Measurements from ENCODE around the gene SIKE1. TPM values are rescaled to one million over a fixed set of nuclear protein-coding genes. Genes with fewer than 3 reads are reported as not detected.

SIKE1 gene
- total RNA-seq, 3 donors from 2014 or later (not counting 1 experiment from before 2014, with no cell fraction given), result 53.3 to 57.5 (median 53.4) TPM

DNA sequence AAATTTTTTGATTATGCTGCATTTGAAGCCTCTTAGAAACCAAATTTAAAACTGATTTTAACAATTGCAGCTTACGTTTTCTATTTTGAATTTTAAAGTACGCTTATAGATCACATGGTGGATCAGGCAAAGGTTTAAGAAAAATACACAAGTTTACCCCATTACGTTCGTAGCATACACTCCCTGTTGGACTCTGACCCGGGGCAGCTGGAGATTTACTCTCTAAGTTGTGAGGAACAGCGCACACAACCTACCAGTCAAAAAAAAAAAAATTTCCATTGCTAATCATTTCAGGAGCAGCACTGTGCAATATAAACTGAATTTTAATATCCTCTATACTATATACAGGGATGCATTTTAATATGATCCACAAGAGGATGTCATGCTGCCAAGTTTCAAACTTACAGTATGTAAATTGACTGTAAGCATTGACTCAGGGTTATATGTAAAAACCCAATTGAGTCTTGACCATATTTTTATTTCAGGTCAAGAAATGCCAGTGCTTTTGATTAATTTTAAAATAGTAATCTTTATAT, 43.1 kb downstream of the SIKE1 start:
- 100% methylated on average over 6 of the region's 6 CpGs for WGBS (ENCODE audit: insufficient coverage)
- Histone ChIP-seq H3K27ac (ENCODE audit: low read length) (no peak overlapping the region), H3K4me1 (ENCODE audit: control insufficient read depth, insufficient read depth, low read length) (no peaks in the 10 kb centered on the region), H3K4me3 (ENCODE audit: low read length) (no peak overlapping the region), H3K27me3 (ENCODE audit: control insufficient read depth, insufficient read depth, low read length) (no peaks in the 10 kb centered on the region), H3K9me3 (ENCODE audit: control insufficient read depth, insufficient read depth, low read length) (no peaks in the 10 kb centered on the region), H3K36me3 (ENCODE audit: control insufficient read depth, insufficient read depth, low read length) (peaks cover 73% of the 10 kb centered on the region)
- DNase-seq, result no peak
- H3K27me3 Mint-ChIP-seq (ENCODE audit: low read depth in 2 of 2), result no peaks in the 10 kb centered on the region
- TF ChIP-seq CTCF (IDR thresholded peaks at IDR 0.05), result no peak
- peak overlapping the region in 1 of 2 donors; percentile 46 for H3K27ac Mint-ChIP-seq
- H3K4me1 Mint-ChIP-seq, result peaks cover 17 to 25% of the 10 kb centered on the region in 2 donors
- ATAC-seq, result no peak
- intact Hi-C loops (cut with micrococcal nuclease), result no loop called here
- H3K4me3 Mint-ChIP-seq, result peak overlapping the region; percentile 50
- no peaks in the 10 kb centered on the region for H3K9me3 Mint-ChIP-seq
- H3K36me3 Mint-ChIP-seq, result peaks cover 49% of the 10 kb centered on the region

GRCh38 chr1:114735479-114735878, 45.0 kb downstream of the SIKE1 start:
- no peak for TF ChIP-seq CTCF (IDR thresholded peaks at IDR 0.05)
- peaks cover 4 to 11% of the 10 kb centered on the region in 2 donors for H3K4me1 Mint-ChIP-seq
- H3K36me3 ChIP-seq (ENCODE audit: control insufficient read depth, insufficient read depth, low read length), result peaks cover 83% of the 10 kb centered on the region
- WGBS (ENCODE audit: insufficient coverage), result no CpG with 5 or more reads among the region's 1 CpG
- peaks cover 55% of the 10 kb centered on the region for H3K36me3 Mint-ChIP-seq
- no peak overlapping the region for H3K27ac ChIP-seq (ENCODE audit: low read length)
- H3K27me3 Mint-ChIP-seq (ENCODE audit: low read depth in 2 of 2), result no peaks in the 10 kb centered on the region
- H3K4me1 ChIP-seq (ENCODE audit: control insufficient read depth, insufficient read depth, low read length), result no peaks in the 10 kb centered on the region
- H3K9me3 ChIP-seq (ENCODE audit: control insufficient read depth, insufficient read depth, low read length), result no peaks in the 10 kb centered on the region
- no peak overlapping the region for H3K4me3 Mint-ChIP-seq
- no peak for DNase-seq
- ATAC-seq, result no peak
- no peak overlapping the region for H3K4me3 ChIP-seq (ENCODE audit: low read length)
- intact Hi-C loops (cut with micrococcal nuclease), result no loop called here
- peak overlapping the region; percentile 7 to 52 for H3K27ac Mint-ChIP-seq
- no peaks in the 10 kb centered on the region for H3K27me3 ChIP-seq (ENCODE audit: control insufficient read depth, insufficient read depth, low read length)
- no peaks in the 10 kb centered on the region for H3K9me3 Mint-ChIP-seq

GRCh38 chr1:114729782-114730181, 50.7 kb downstream of the SIKE1 start:
- Mint-ChIP-seq H3K4me3 (no peak overlapping the region), H3K9me3 (no peaks in the 10 kb centered on the region), H3K36me3 (peaks cover 51% of the 10 kb centered on the region), H3K27me3 (ENCODE audit: low read depth in 2 of 2) (no peaks in the 10 kb centered on the region), H3K4me1 (no peaks in the 10 kb centered on the region), H3K27ac (peak overlapping the region; percentile 41 to 54)
- no peak for TF ChIP-seq CTCF (IDR thresholded peaks at IDR 0.05)
- no peaks in the 10 kb centered on the region for H3K9me3 ChIP-seq (ENCODE audit: control insufficient read depth, insufficient read depth, low read length)
- intact Hi-C loops (cut with micrococcal nuclease), result no loop called here
- no peak overlapping the region for H3K4me3 ChIP-seq (ENCODE audit: low read length)
- H3K27ac ChIP-seq (ENCODE audit: low read length), result no peak overlapping the region
- DNase-seq, result no peak
- H3K4me1 ChIP-seq (ENCODE audit: control insufficient read depth, insufficient read depth, low read length), result no peaks in the 10 kb centered on the region
- peaks cover 95% of the 10 kb centered on the region for H3K36me3 ChIP-seq (ENCODE audit: control insufficient read depth, insufficient read depth, low read length)
- ATAC-seq, result no peak
- H3K27me3 ChIP-seq (ENCODE audit: control insufficient read depth, insufficient read depth, low read length), result no peaks in the 10 kb centered on the region
- no CpG with 5 or more reads among the region's 1 CpG for WGBS (ENCODE audit: insufficient coverage)

GRCh38 chr1:114728553-114728952, 51.9 kb downstream of the SIKE1 start:
- WGBS (ENCODE audit: insufficient coverage), result 100% methylated on average over 1 of the region's 2 CpGs
- no peaks in the 10 kb centered on the region for H3K9me3 ChIP-seq (ENCODE audit: control insufficient read depth, insufficient read depth, low read length)
- Mint-ChIP-seq H3K36me3 (peaks cover 48% of the 10 kb centered on the region), H3K27me3 (ENCODE audit: low read depth in 2 of 2) (no peaks in the 10 kb centered on the region), H3K4me3 (no peak overlapping the region), H3K4me1 (peaks cover 0 to 3% of the 10 kb centered on the region in 2 donors), H3K9me3 (no peaks in the 10 kb centered on the region), H3K27ac (peak overlapping the region in 1 of 2 donors; percentile 54)
- no peak for TF ChIP-seq CTCF (IDR thresholded peaks at IDR 0.05)
- no peak overlapping the region for H3K27ac ChIP-seq (ENCODE audit: low read length)
- no peak for ATAC-seq
- no peaks in the 10 kb centered on the region for H3K27me3 ChIP-seq (ENCODE audit: control insufficient read depth, insufficient read depth, low read length)
- H3K36me3 ChIP-seq (ENCODE audit: control insufficient read depth, insufficient read depth, low read length), result peaks cover 95% of the 10 kb centered on the region
- DNase-seq, result no peak
- H3K4me1 ChIP-seq (ENCODE audit: control insufficient read depth, insufficient read depth, low read length), result no peaks in the 10 kb centered on the region
- intact Hi-C loops (cut with micrococcal nuclease), result no loop called here
- H3K4me3 ChIP-seq (ENCODE audit: low read length), result no peak overlapping the region
